NB4 (cell line): Measurements from ENCODE around the gene GALNT10.

Experiments used
- DNase-seq: peaks from one replicate; pipeline ENCODE4 v3.0.0; 2010; ENCODE audit warnings: low read depth
- H3K4me3 ChIP-seq: one replicate; pipeline ENCODE4 v1.5.1; 2011; ENCODE audit warnings: mild to moderate bottlenecking, low read depth, low read length, moderate library complexity
- MYC ChIP-seq: IDR thresholded peaks from 2 replicates; pipeline ENCODE4 v1.6.1; 2011; ENCODE audit warnings: low read depth, low read length
- POLR2A ChIP-seq: IDR thresholded peaks from 2 replicates; pipeline ENCODE4 v1.6.1; 2011; ENCODE audit warnings: mild to moderate bottlenecking; ENCODE audit not compliant: insufficient read length; ENCODE audit errors: extremely low read depth
- TF ChIP-seq, protein P1 (sequence below): IDR thresholded peaks from 2 replicates; pipeline ENCODE4 v1.6.1; 2011; ENCODE audit warnings: low read depth, low read length
- TF ChIP-seq, protein P2 (sequence below): IDR thresholded peaks from one replicate; pipeline ENCODE4 v1.5.1; 2012; ENCODE audit warnings: low read depth, low read length

GALNT10 gene

DNA sequence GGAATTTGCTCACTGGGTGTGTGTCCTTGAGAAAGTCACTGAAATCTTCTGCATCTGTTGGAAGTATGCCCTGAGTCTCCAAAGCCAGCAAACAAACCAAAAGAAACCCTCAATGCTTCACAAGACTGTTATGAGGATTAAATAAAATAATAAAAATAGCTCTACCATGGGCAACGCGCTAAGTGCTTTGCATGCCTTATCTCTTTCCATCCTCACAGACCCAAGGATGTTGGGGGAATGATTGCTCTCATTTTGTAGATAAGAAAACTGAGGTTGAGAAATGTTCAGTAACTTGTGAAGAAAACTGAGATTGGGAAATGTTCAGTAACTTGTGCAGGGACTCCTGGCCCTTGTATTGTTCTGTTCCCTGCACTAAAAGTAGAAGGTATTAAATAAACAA, 279.6 kb downstream of the GALNT10 start:
- H3K4me3 ChIP-seq: no peak overlapping the region
- no peak for DNase-seq
- TF ChIP-seq, protein P1, sequence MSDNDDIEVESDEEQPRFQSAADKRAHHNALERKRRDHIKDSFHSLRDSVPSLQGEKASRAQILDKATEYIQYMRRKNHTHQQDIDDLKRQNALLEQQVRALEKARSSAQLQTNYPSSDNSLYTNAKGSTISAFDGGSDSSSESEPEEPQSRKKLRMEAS: no peak
- no peak for TF ChIP-seq MYC
- TF ChIP-seq, protein P2, sequence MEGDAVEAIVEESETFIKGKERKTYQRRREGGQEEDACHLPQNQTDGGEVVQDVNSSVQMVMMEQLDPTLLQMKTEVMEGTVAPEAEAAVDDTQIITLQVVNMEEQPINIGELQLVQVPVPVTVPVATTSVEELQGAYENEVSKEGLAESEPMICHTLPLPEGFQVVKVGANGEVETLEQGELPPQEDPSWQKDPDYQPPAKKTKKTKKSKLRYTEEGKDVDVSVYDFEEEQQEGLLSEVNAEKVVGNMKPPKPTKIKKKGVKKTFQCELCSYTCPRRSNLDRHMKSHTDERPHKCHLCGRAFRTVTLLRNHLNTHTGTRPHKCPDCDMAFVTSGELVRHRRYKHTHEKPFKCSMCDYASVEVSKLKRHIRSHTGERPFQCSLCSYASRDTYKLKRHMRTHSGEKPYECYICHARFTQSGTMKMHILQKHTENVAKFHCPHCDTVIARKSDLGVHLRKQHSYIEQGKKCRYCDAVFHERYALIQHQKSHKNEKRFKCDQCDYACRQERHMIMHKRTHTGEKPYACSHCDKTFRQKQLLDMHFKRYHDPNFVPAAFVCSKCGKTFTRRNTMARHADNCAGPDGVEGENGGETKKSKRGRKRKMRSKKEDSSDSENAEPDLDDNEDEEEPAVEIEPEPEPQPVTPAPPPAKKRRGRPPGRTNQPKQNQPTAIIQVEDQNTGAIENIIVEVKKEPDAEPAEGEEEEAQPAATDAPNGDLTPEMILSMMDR: no peak
- TF ChIP-seq POLR2A: no peak
